ENCODE results near the gene CLDN4.

The CLDN4 gene

DNA sequence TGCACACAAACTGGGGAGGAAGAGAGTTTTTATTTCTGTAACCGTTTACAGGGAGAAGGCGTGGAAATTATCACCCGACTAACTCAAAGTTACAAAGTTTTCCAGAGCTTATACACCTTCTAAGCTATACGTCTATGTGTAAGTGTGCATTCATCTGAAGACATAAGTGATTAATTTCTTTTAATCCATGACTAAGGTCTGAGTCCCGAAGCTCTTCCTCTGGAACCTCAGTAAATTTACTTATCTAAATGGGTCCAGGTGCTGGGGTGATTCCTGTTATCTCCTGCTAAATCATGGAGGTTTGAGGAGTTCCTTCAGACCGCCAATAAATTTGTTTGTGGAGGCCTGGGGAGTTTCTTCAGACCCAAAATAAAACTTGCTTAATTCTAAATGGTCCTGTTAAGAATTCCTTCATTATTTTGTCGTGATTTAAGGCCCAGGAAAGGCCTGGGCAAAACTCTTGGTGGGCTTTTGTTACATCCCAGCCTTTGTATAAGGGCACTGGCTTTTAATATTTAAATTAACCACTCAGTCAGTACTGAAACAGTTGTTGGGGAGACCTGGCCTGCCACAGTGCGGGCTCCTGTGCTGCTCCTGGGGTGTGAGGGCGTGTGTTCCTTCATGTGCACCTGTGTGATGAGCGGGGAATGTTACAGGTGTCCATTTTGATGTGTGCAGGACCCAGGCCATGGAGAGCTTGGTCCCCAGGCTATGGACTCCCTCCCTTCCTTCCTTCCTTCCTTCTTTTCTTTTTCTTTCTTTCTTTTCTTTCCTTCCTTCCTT is 17.3 kb downstream of the CLDN4 start:
- no peaks in the 10 kb centered on the region for H3K36me3 ChIP-seq (ENCODE audit: control insufficient read depth in 2 of 2, insufficient read depth in 1 of 2, low read length in 2 of 2)
- ChIA-PET POLR2A (interaction anchor here (0.6 kb wide), 2 partner anchors 19 to 260 kb away, joined by 3 read pairs; no protein-coding TSS in a partner anchor), CTCF (interaction anchor here (0.6 to 1.5 kb wide), 3 partner anchors 8 to 204 kb away, joined by 3 to 7 read pairs (median 4); no protein-coding TSS in a partner anchor)
- peaks cover 9% of the 10 kb centered on the region for H3K4me1 ChIP-seq (ENCODE audit: control insufficient read depth, insufficient read depth, low read length)
- no peaks in the 10 kb centered on the region for H3K9me3 ChIP-seq (ENCODE audit: control insufficient read depth, insufficient read depth, low read depth, low read length)
- H3K4me3 ChIP-seq (ENCODE audit: low read depth, low read length), result no peak overlapping the region
- H3K27ac ChIP-seq (ENCODE audit: extremely low read depth, low read depth, low read length), result no peak overlapping the region
- TF ChIP-seq ZNF366 (tag by site-specific recombination; conservative IDR thresholded peaks at IDR 0.05) (0 out of 2 replicates have a peak, but pooled peaks have one; percentile 39), ZNF37A (tag by site-specific recombination; IDR thresholded peaks at IDR 0.05) (no peak)

DNA sequence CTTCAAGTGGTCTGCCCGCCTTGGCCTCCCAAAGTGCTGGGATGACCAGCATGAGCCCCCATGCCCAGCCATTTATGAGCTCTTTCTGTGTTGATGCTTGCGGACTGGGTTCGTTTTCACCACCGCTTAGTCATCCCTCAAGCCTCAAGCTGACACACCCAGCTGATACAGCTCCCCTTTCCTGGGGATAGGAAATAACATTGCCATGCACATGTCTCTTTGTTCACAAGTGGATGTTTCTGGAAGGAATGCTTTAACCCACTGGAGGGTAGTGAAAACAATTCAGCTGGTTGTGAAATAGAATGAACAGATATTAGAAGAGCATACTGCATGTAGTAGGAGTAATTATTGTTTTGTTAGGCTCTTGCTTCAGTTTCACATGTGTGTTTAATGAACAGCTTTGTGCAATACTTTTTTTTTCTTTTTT is 20.0 kb downstream of the CLDN4 start:
- Histone ChIP-seq H3K27ac (ENCODE audit: extremely low read depth, low read depth, low read length) (peak overlapping the region; percentile 24; the same call in 1 of the 2 replicates), H3K4me1 (ENCODE audit: control insufficient read depth, insufficient read depth, low read length) (peaks cover 9% of the 10 kb centered on the region), H3K4me3 (ENCODE audit: low read depth, low read length) (no peak overlapping the region), H3K36me3 (ENCODE audit: control insufficient read depth in 2 of 2, insufficient read depth in 1 of 2, low read length in 2 of 2) (no peaks in the 10 kb centered on the region), H3K9me3 (ENCODE audit: control insufficient read depth, insufficient read depth, low read depth, low read length) (no peaks in the 10 kb centered on the region)
- CTCF ChIA-PET, result interaction anchor here (0.6 to 1.1 kb wide), 5 partner anchors 8 to 116 kb away, joined by 3 to 5 read pairs (median 3); partner anchors contain the start of gene METTL27
- POLR2A ChIA-PET, result interaction anchor here (0.7 to 2.4 kb wide), 8 partner anchors 8 to 112 kb away, joined by 3 to 16 read pairs (median 4); partner anchors contain the start of genes ABHD11 and METTL27
- TF ChIP-seq ZNF747 (tag by site-specific recombination; IDR thresholded peaks at IDR 0.05) (no peak), ZNF664 (tag by site-specific recombination; IDR thresholded peaks at IDR 0.05) (no peak), ZNF121 (tag by site-specific recombination; IDR thresholded peaks at IDR 0.05) (no peak), ZNF629 (tag by site-specific recombination; IDR thresholded peaks at IDR 0.05) (0 out of 2 replicates have a peak, but pooled peaks have one; percentile 10), ZNF501 (tag by site-specific recombination; IDR thresholded peaks at IDR 0.05) (no peak), ZEB2 (tag by site-specific recombination; IDR thresholded peaks at IDR 0.05) (no peak), ZIC2 (tag by site-specific recombination; IDR thresholded peaks at IDR 0.05) (peak; percentile 64), ZNF37A (tag by site-specific recombination; IDR thresholded peaks at IDR 0.05) (no peak), ZNF211 (tag by site-specific recombination; IDR thresholded peaks at IDR 0.05; ENCODE audit: low read depth) (no peak), MZF1 (tag by site-specific recombination; IDR thresholded peaks at IDR 0.05; ENCODE audit: borderline replicate concordance) (peak; percentile 96), ZNF157 (tag by site-specific recombination; IDR thresholded peaks at IDR 0.05) (no peak), KLF7 (tag by site-specific recombination; IDR thresholded peaks at IDR 0.05; ENCODE audit: borderline replicate concordance) (no peak), ZNF350 (tag by site-specific recombination; IDR thresholded peaks at IDR 0.05) (no peak), ZBTB17 (tag by site-specific recombination; IDR thresholded peaks at IDR 0.05) (no peak), ZNF596 (tag by site-specific recombination; IDR thresholded peaks at IDR 0.05) (no peak), MEIS1 (CRISPR knock-in tag; IDR thresholded peaks at IDR 0.05; ENCODE audit: borderline replicate concordance) (no peak), ZNF140 (tag by site-specific recombination; IDR thresholded peaks at IDR 0.05) (no peak)
- TF ChIP-seq, protein P1, sequence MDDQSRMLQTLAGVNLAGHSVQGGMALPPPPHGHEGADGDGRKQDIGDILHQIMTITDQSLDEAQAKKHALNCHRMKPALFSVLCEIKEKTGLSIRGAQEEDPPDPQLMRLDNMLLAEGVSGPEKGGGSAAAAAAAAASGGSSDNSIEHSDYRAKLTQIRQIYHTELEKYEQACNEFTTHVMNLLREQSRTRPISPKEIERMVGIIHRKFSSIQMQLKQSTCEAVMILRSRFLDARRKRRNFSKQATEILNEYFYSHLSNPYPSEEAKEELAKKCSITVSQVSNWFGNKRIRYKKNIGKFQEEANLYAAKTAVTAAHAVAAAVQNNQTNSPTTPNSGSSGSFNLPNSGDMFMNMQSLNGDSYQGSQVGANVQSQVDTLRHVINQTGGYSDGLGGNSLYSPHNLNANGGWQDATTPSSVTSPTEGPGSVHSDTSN (CRISPR knock-in tag; IDR thresholded peaks at IDR 0.05), result no peak
- TF ChIP-seq, protein P2, sequence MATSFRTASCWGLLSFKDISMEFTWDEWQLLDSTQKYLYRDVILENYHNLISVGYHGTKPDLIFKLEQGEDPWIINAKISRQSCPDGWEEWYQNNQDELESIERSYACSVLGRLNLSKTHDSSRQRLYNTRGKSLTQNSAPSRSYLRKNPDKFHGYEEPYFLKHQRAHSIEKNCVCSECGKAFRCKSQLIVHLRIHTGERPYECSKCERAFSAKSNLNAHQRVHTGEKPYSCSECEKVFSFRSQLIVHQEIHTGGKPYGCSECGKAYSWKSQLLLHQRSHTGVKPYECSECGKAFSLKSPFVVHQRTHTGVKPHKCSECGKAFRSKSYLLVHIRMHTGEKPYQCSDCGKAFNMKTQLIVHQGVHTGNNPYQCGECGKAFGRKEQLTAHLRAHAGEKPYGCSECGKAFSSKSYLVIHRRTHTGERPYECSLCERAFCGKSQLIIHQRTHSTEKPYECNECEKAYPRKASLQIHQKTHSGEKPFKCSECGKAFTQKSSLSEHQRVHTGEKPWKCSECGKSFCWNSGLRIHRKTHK (tag by site-specific recombination; IDR thresholded peaks at IDR 0.05), result no peak
- TF ChIP-seq, protein P3, sequence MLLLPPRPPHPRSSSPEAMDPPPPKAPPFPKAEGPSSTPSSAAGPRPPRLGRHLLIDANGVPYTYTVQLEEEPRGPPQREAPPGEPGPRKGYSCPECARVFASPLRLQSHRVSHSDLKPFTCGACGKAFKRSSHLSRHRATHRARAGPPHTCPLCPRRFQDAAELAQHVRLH (tag by site-specific recombination; IDR thresholded peaks at IDR 0.05), result no peak
- TF ChIP-seq, protein P4, sequence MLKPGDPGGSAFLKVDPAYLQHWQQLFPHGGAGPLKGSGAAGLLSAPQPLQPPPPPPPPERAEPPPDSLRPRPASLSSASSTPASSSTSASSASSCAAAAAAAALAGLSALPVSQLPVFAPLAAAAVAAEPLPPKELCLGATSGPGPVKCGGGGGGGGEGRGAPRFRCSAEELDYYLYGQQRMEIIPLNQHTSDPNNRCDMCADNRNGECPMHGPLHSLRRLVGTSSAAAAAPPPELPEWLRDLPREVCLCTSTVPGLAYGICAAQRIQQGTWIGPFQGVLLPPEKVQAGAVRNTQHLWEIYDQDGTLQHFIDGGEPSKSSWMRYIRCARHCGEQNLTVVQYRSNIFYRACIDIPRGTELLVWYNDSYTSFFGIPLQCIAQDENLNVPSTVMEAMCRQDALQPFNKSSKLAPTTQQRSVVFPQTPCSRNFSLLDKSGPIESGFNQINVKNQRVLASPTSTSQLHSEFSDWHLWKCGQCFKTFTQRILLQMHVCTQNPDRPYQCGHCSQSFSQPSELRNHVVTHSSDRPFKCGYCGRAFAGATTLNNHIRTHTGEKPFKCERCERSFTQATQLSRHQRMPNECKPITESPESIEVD (tag by site-specific recombination; IDR thresholded peaks at IDR 0.05), result no peak
- TF ChIP-seq, protein P5, sequence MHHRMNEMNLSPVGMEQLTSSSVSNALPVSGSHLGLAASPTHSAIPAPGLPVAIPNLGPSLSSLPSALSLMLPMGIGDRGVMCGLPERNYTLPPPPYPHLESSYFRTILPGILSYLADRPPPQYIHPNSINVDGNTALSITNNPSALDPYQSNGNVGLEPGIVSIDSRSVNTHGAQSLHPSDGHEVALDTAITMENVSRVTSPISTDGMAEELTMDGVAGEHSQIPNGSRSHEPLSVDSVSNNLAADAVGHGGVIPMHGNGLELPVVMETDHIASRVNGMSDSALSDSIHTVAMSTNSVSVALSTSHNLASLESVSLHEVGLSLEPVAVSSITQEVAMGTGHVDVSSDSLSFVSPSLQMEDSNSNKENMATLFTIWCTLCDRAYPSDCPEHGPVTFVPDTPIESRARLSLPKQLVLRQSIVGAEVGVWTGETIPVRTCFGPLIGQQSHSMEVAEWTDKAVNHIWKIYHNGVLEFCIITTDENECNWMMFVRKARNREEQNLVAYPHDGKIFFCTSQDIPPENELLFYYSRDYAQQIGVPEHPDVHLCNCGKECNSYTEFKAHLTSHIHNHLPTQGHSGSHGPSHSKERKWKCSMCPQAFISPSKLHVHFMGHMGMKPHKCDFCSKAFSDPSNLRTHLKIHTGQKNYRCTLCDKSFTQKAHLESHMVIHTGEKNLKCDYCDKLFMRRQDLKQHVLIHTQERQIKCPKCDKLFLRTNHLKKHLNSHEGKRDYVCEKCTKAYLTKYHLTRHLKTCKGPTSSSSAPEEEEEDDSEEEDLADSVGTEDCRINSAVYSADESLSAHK (tag by site-specific recombination; IDR thresholded peaks at IDR 0.05), result no peak
- TF ChIP-seq, protein P6, sequence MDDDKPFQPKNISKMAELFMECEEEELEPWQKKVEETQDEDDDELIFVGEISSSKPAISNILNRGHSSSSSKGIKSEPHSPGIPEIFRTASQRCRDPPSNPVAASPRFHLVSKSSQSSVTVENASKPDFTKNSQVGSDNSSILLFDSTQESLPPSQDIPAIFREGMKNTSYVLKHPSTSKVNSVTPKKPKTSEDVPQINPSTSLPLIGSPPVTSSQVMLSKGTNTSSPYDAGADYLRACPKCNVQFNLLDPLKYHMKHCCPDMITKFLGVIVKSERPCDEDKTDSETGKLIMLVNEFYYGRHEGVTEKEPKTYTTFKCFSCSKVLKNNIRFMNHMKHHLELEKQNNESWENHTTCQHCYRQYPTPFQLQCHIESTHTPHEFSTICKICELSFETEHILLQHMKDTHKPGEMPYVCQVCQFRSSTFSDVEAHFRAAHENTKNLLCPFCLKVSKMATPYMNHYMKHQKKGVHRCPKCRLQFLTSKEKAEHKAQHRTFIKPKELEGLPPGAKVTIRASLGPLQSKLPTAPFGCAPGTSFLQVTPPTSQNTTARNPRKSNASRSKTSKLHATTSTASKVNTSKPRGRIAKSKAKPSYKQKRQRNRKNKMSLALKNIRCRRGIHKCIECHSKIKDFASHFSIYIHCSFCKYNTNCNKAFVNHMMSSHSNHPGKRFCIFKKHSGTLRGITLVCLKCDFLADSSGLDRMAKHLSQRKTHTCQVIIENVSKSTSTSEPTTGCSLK (tag by site-specific recombination; IDR thresholded peaks at IDR 0.05), result no peak
